ENCODE measurements around the gene LDAH. TPM values are rescaled to one million over a fixed set of nuclear protein-coding genes. Genes with fewer than 3 reads are reported as not detected.

LDAH gene
- total and polyA plus RNA-seq, 7 donors = 6.0 to 18.3 (median 12.2) TPM

GRCh38 chr2:20836521-20836920 lies 13.6 kb upstream of the LDAH start:
- WGBS, 2 donors = 65 to 80% methylated on average over 1 of the region's 1 CpG
- intact Hi-C loops (cut with DNase I) = no loop called here
- Histone ChIP-seq H3K9me3 (no peaks in the 10 kb centered on the region), H3K27me3 (no peaks in the 10 kb centered on the region), H3K27ac (no peak overlapping the region), H3K4me1 (no peaks in the 10 kb centered on the region), H3K4me3 (no peak overlapping the region), H3K36me3 (no peaks in the 10 kb centered on the region)
- TF ChIP-seq POLR2AphosphoS5 (IDR thresholded peaks at IDR 0.05) = no peak
- TF ChIP-seq, protein P1, sequence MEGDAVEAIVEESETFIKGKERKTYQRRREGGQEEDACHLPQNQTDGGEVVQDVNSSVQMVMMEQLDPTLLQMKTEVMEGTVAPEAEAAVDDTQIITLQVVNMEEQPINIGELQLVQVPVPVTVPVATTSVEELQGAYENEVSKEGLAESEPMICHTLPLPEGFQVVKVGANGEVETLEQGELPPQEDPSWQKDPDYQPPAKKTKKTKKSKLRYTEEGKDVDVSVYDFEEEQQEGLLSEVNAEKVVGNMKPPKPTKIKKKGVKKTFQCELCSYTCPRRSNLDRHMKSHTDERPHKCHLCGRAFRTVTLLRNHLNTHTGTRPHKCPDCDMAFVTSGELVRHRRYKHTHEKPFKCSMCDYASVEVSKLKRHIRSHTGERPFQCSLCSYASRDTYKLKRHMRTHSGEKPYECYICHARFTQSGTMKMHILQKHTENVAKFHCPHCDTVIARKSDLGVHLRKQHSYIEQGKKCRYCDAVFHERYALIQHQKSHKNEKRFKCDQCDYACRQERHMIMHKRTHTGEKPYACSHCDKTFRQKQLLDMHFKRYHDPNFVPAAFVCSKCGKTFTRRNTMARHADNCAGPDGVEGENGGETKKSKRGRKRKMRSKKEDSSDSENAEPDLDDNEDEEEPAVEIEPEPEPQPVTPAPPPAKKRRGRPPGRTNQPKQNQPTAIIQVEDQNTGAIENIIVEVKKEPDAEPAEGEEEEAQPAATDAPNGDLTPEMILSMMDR (IDR thresholded peaks at IDR 0.05) = no peak
- TF ChIP-seq EP300 (IDR thresholded peaks at IDR 0.05) = no peak
- TF ChIP-seq POLR2A (IDR thresholded peaks at IDR 0.05) = no peak
- DNase-seq = no peak

DNA sequence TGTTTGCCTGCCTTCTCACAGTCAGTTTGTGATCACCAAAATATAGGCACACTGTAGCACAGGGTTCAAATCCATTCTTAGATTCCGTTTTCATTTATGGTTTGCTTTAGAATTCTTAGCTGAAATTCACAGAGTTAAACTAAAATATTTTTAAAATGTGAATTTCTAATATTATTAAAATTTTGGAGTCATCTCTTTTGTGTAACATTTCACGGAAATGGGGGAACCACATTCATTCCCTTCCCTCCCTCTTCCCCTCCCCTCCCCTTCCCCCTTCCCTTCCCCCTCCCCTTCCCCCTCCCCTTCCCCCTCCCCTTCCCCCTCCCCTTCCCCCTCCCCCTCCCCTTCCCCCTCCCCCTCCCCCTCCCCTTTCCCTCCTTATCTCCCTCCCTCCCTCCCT lies 11.4 kb upstream of the LDAH start:
- no peaks in the 10 kb centered on the region for H3K9me3 ChIP-seq
- no peak overlapping the region for H3K4me3 ChIP-seq
- H3K27ac ChIP-seq = no peak overlapping the region
- 72 to 96% methylated on average over 2 of the region's 2 CpGs for WGBS, 2 donors
- H3K36me3 ChIP-seq = no peaks in the 10 kb centered on the region
- intact Hi-C loops (cut with DNase I) = no loop called here
- DNase-seq = no peak
- peaks cover 0 to 12% (median 0%) of the 10 kb centered on the region in 3 donors for H3K27me3 ChIP-seq
- TF ChIP-seq POLR2AphosphoS5 (IDR thresholded peaks at IDR 0.05) (no peak), EP300 (IDR thresholded peaks at IDR 0.05) (no peak), POLR2A (IDR thresholded peaks at IDR 0.05) (no peak)
- TF ChIP-seq, protein P1 (IDR thresholded peaks at IDR 0.05) = no peak
- no peaks in the 10 kb centered on the region for H3K4me1 ChIP-seq

DNA sequence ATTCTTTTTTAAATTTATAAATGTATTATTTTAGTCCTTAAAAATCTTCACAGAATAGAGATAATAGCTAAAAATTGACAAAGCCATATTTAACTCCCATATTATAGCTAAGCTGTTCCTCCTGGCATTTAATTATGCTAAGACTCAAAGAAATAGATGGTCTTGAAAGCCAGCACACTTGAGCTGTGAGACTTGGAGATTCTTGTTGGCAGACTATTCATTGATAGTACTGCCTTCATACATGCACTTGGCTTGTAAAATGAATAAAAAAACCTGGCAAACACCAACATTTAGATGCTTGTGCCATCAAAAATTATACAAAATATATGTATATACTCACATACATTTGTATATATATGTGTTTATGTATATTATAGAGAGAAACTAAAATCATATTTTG lies 9.7 kb upstream of the LDAH start:
- H3K36me3 ChIP-seq = no peaks in the 10 kb centered on the region
- intact Hi-C loops (cut with DNase I) = no loop called here

DNA sequence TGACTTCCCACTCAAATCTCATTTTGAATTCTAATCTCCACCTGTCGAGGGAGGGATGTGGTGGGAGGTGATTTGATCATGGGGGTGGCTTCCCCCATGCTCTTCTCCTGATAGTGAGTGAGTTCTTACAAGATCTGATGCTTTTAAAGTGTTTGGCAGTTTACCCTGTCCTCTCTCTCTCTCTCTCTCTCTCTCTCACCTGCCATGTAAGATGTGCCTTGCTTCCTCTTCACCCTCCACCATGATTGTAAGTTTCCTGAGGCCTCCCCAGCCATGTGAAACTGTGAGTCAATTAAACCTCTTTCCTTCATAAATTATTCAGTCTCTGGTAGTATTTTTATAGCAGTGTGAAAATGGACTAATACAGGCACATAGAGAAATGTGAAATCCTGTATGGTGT lies 7.0 kb upstream of the LDAH start:
- H3K9me3 ChIP-seq = no peaks in the 10 kb centered on the region
- H3K27ac ChIP-seq = no peak overlapping the region
- peaks cover 0 to 12% (median 0%) of the 10 kb centered on the region in 3 donors for H3K27me3 ChIP-seq
- 14 to 28% methylated on average over 1 of the region's 1 CpG for WGBS, 2 donors
- H3K4me3 ChIP-seq = no peak overlapping the region
- TF ChIP-seq POLR2A (IDR thresholded peaks at IDR 0.05) (no peak), EP300 (IDR thresholded peaks at IDR 0.05) (no peak), POLR2AphosphoS5 (IDR thresholded peaks at IDR 0.05) (no peak)
- TF ChIP-seq, protein P1 (IDR thresholded peaks at IDR 0.05) = no peak
- intact Hi-C loops (cut with DNase I) = no loop called here
- no peaks in the 10 kb centered on the region for H3K36me3 ChIP-seq
- no peak for DNase-seq
- no peaks in the 10 kb centered on the region for H3K4me1 ChIP-seq

More for the DNA sequence above, 9.7 kb upstream of the LDAH start:
- H3K4me3 ChIP-seq = no peak overlapping the region
- H3K27ac ChIP-seq = no peak overlapping the region
- no peaks in the 10 kb centered on the region for H3K4me1 ChIP-seq
- TF ChIP-seq POLR2A (IDR thresholded peaks at IDR 0.05) = no peak
- TF ChIP-seq POLR2AphosphoS5 (IDR thresholded peaks at IDR 0.05) = no peak
- TF ChIP-seq EP300 (IDR thresholded peaks at IDR 0.05) = no peak
- TF ChIP-seq, protein P1 (IDR thresholded peaks at IDR 0.05) = no peak
- peaks cover 0 to 12% (median 0%) of the 10 kb centered on the region in 3 donors for H3K27me3 ChIP-seq
- no peak for DNase-seq
- no peaks in the 10 kb centered on the region for H3K9me3 ChIP-seq

- no peak overlapping the region for H3K27ac ChIP-seq
- 76 to 83% methylated on average over 5 of the region's 5 CpGs for WGBS, 2 donors
- no peaks in the 10 kb centered on the region for H3K36me3 ChIP-seq
- H3K4me3 ChIP-seq = no peak overlapping the region
- no peak for DNase-seq
- no peaks in the 10 kb centered on the region for H3K9me3 ChIP-seq
- H3K27me3 ChIP-seq = no peaks in the 10 kb centered on the region
- intact Hi-C loops (cut with DNase I) = loop anchor here (2.0 kb wide), 1 partner anchor 139 kb away; no protein-coding TSS in a partner anchor
- TF ChIP-seq POLR2A (IDR thresholded peaks at IDR 0.05) (no peak), EP300 (IDR thresholded peaks at IDR 0.05) (no peak)
- H3K4me1 ChIP-seq = peaks cover 0 to 8% (median 6%) of the 10 kb centered on the region in 4 donors
Observed at GRCh38 chr2:20823917-20824316, 1.0 kb upstream of the LDAH start.

All from sigmoid colon (tissue), 7 donors.